Ovary (tissue), 3 donors: ENCODE data around the gene TBL1X.

Experiments
- CTCF ChIP-seq, 3 donors: fragments of 450-650 bp in 2 of 3; fragments of 200-600 bp in 1 of 3; IDR thresholded peaks; one replicate each; pipeline versions ENCODE4 v1.5.1 to v1.8.0; 2016 to 2022; ENCODE audit warnings: antibody characterized with exemption in 3 of 3, mild to moderate bottlenecking in 1 of 3
- POLR2A ChIP-seq: fragments of 450-650 bp; IDR thresholded peaks from one replicate; pipeline ENCODE4 v1.6.1; 2017; ENCODE audit warnings: antibody characterized with exemption, mild to moderate bottlenecking, moderate library complexity
- donor health status: DM: no; HTN: no; CAD: no.

- TF ChIP-seq CTCF (IDR thresholded peaks at IDR 0.05) = no peak
- TF ChIP-seq POLR2A = no peak
Observed at GRCh38 chrX:9591496-9591895, 126.6 kb downstream of the TBL1X start.
